Lung (tissue), 12 donors: ENCODE results near the gene PDZD2. TPM values are rescaled to one million over a fixed set of nuclear protein-coding genes. Genes with fewer than 3 reads are reported as not detected.

Experiments
- ATAC-seq: fragments of 200-7000 bp; cut with Tn5 transposase; one replicate; pipeline ENCODE4 v1.9.1; 2020; ENCODE audit warnings: moderate number of reproducible peaks; ENCODE audit not compliant: insufficient read depth, low FRiP score
- DNase-seq, 3 donors: peaks; one replicate each; pipeline ENCODE4 v3.0.0-alpha.2; 2013 to 2017
- H3K27ac ChIP-seq, 2 donors: one replicate each; pipeline ENCODE4 v1.5.1; 2013; ENCODE audit warnings: mild to moderate bottlenecking in 2 of 2, moderate library complexity in 2 of 2, control low read depth in 1 of 2, inconsistent platforms in 1 of 2, low read depth in 1 of 2, low read length in 1 of 2
- H3K27me3 ChIP-seq, 3 donors: one replicate each; pipeline ENCODE4 v1.5.1; 2013; ENCODE audit warnings: low read length in 2 of 3; ENCODE audit not compliant: control insufficient read depth in 3 of 3, insufficient read depth in 3 of 3
- H3K36me3 ChIP-seq, 4 donors: one replicate each; pipeline ENCODE4 v1.5.1; 2013; ENCODE audit warnings: low read length in 4 of 4, mild to moderate bottlenecking in 1 of 4, moderate library complexity in 1 of 4; ENCODE audit not compliant: control insufficient read depth in 4 of 4, insufficient read depth in 4 of 4
- H3K4me1 ChIP-seq, 5 donors: one replicate each; pipeline ENCODE4 v1.5.1; 2013; ENCODE audit warnings: low read length in 5 of 5, mild to moderate bottlenecking in 2 of 5, moderate library complexity in 1 of 5; ENCODE audit not compliant: control insufficient read depth in 5 of 5, insufficient read depth in 5 of 5
- H3K4me3 ChIP-seq: one replicate; pipeline ENCODE4 v1.5.1; 2013; ENCODE audit warnings: mild to moderate bottlenecking, control low read depth, moderate library complexity
- H3K9ac ChIP-seq, 2 donors: one replicate each; pipeline ENCODE4 v1.5.1; 2013; ENCODE audit warnings: low read length in 2 of 2, control low read depth in 1 of 2; ENCODE audit not compliant: insufficient read depth in 1 of 2
- H3K9me3 ChIP-seq, 4 donors: one replicate each; pipeline ENCODE4 v1.5.1; 2013; ENCODE audit warnings: low read length in 3 of 4, mild to moderate bottlenecking in 1 of 4, moderate library complexity in 1 of 4; ENCODE audit not compliant: control insufficient read depth in 4 of 4, insufficient read depth in 3 of 4
- CTCF ChIP-seq: IDR thresholded peaks from 2 replicates; pipeline ENCODE4 v1.5.1; 2012; ENCODE audit warnings: mild to moderate bottlenecking; ENCODE audit errors: control extremely low read depth, extremely low read depth
- WGBS, 2 donors: extraction: QIAGEN DNeasy Blood & Tissue Kit; methylation state at CpG; one replicate each; pipeline ENCODE4 v1.1.7; 2013; 5-methylcytosine and 5-hydroxymethylcytosine counted together
- polyA plus RNA-seq, 2 donors: library from polyadenylated mRNA; stranded (reverse); fragments of 200-250 nt; gene quantifications; one replicate each; pipeline ENCODE4 v1.2.1, GENCODE V29; 2013
- total RNA-seq, 2 donors: library from RNA; depleted of rRNA in 1 of 2; stranded (reverse); fragments of >200 nt in 1 of 2; gene quantifications; one replicate each; pipeline ENCODE4 v1.2.1, GENCODE V29; 2014 to 2021
- donor health status: control.
- donor health status: control.
- donor health status: Bipolar disorder and iron deficiency.
- donor health status: healthy.
- donor health status: DM: yes; HTN: yes; CAD: no.

Gene PDZD2
- total and polyA plus RNA-seq, 4 donors = 9.2 to 56.3 (median 24.8) TPM

- 54 to 66% methylated on average over 3 of the region's 3 CpGs for WGBS, 2 donors
- no peak for DNase-seq
- H3K9ac ChIP-seq = no peak overlapping the region
- peaks cover 0 to 11% (median 3%) of the 10 kb centered on the region in 4 donors for H3K9me3 ChIP-seq
- H3K27ac ChIP-seq = peak overlapping the region in 1 of 2 donors; percentile 72
- peaks cover 0 to 13% (median 5%) of the 10 kb centered on the region in 5 donors for H3K4me1 ChIP-seq
- H3K36me3 ChIP-seq = no peaks in the 10 kb centered on the region
- H3K4me3 ChIP-seq = no peak overlapping the region
- TF ChIP-seq CTCF = no peak
- no peak for ATAC-seq
- H3K27me3 ChIP-seq = peaks cover 0 to 3% (median 0%) of the 10 kb centered on the region in 3 donors
Measured at GRCh38 chr5:31861601-31862000, 222.7 kb downstream of the PDZD2 start.

- no peak for ATAC-seq
- H3K27me3 ChIP-seq = no peaks in the 10 kb centered on the region
- H3K4me3 ChIP-seq = no peak overlapping the region
- no peak overlapping the region for H3K27ac ChIP-seq
- peaks cover 0 to 16% (median 5%) of the 10 kb centered on the region in 5 donors for H3K4me1 ChIP-seq
- H3K9ac ChIP-seq = no peak overlapping the region
- H3K9me3 ChIP-seq = peaks cover 0 to 8% (median 2%) of the 10 kb centered on the region in 4 donors
- WGBS, 2 donors = 22 to 46% methylated on average over 4 of the region's 4 CpGs
- peak in 2 of 3 donors; percentile 26 to 57 for DNase-seq
- no peaks in the 10 kb centered on the region for H3K36me3 ChIP-seq
- no peak for TF ChIP-seq CTCF
Measured at GRCh38 chr5:31863991-31864411, 225.1 kb downstream of the PDZD2 start.

- Histone ChIP-seq H3K36me3 (peaks cover 0 to 3% (median 0%) of the 10 kb centered on the region in 4 donors), H3K27me3 (no peaks in the 10 kb centered on the region), H3K4me1 (peaks cover 0 to 23% (median 5%) of the 10 kb centered on the region in 5 donors), H3K9me3 (no peaks in the 10 kb centered on the region), H3K4me3 (no peak overlapping the region), H3K9ac (no peak overlapping the region), H3K27ac (no peak overlapping the region)
- TF ChIP-seq CTCF = no peak
- ATAC-seq (no peak), DNase-seq (no peak)
- 35 to 40% methylated on average over 10 of the region's 10 CpGs for WGBS, 2 donors
Measured at GRCh38 chr5:31866166-31866565, 227.2 kb downstream of the PDZD2 start.

- whole genome bisulfite sequencing, 2 donors = 45 to 65% methylated on average over 4 of the region's 4 CpGs
- no peak for TF ChIP-seq CTCF
- H3K4me1 ChIP-seq = peaks cover 0 to 19% (median 5%) of the 10 kb centered on the region in 5 donors
- ATAC-seq (no peak), DNase-seq (no peak)
- peaks cover 0 to 3% (median 0%) of the 10 kb centered on the region in 4 donors for H3K36me3 ChIP-seq
- H3K9me3 ChIP-seq = no peaks in the 10 kb centered on the region
- H3K4me3 ChIP-seq = no peak overlapping the region
- no peaks in the 10 kb centered on the region for H3K27me3 ChIP-seq
- no peak overlapping the region for H3K27ac ChIP-seq
- no peak overlapping the region for H3K9ac ChIP-seq
Measured at GRCh38 chr5:31867219-31867618, 228.3 kb downstream of the PDZD2 start.
